Muscle layer of colon (tissue), 2 donors: ENCODE measurements around the gene C17orf100.
A peak's percentile ranks its signal among the peaks of the same experiment; 100 is the strongest.

Source experiments
- H3K27ac ChIP-seq: one replicate; pipeline ENCODE4 v1.7.0; 2013; ENCODE audit warnings: low read depth, mild to moderate bottlenecking, low read length, moderate library complexity
- H3K27me3 ChIP-seq, 2 donors: one replicate each; pipeline ENCODE4 v1.7.0; 2013; ENCODE audit warnings: low read length in 2 of 2, mild to moderate bottlenecking in 2 of 2; ENCODE audit not compliant: insufficient read depth in 2 of 2, control insufficient read depth in 1 of 2
- H3K36me3 ChIP-seq: one replicate; pipeline ENCODE4 v1.7.0; 2013; ENCODE audit warnings: mild to moderate bottlenecking, low read length; ENCODE audit not compliant: insufficient read depth
- H3K4me1 ChIP-seq: one replicate; pipeline ENCODE4 v1.7.0; 2013; ENCODE audit warnings: mild to moderate bottlenecking, low read length; ENCODE audit not compliant: insufficient read depth
- H3K4me3 ChIP-seq, 2 donors: one replicate each; pipeline ENCODE4 v1.7.0; 2013; ENCODE audit warnings: low read length in 2 of 2, low read depth in 1 of 2, mild to moderate bottlenecking in 1 of 2, moderate library complexity in 1 of 2
- H3K9ac ChIP-seq: one replicate; pipeline ENCODE4 v1.7.0; 2013; ENCODE audit warnings: low read length
- H3K9me3 ChIP-seq: one replicate; pipeline ENCODE4 v1.7.0; 2013; ENCODE audit warnings: mild to moderate bottlenecking, low read length
- donor health status: abdominal sarcoma.
- donor health status: Adenocarcinoma of cecum.

The C17orf100 gene

GRCh38 chr17:6651354-6651918, at the start of gene C17orf100, which contains the start of gene MED31:
TSS of gene C17orf100 (plus strand) at chr17:6651762. CDS start at chr17:6651914, 152 bp downstream.
TSS of gene MED31 (minus strand) at chr17:6651605. CDS start at chr17:6651528, 77 bp downstream.
- H3K9ac ChIP-seq, result peak within 1 kb of the TSS; percentile 94
- peak within 1 kb of the TSS; percentile 34 to 99 for H3K4me3 ChIP-seq
- H3K36me3 ChIP-seq, result peaks cover 24% of the 10 kb centered on the region
- peak within 1 kb of the TSS; percentile 66 for H3K27ac ChIP-seq
- H3K4me1 ChIP-seq, result peaks cover 22% of the 10 kb centered on the region
- no peaks in the 10 kb centered on the region for H3K9me3 ChIP-seq
- peaks cover 12 to 13% of the 10 kb centered on the region in 2 donors for H3K27me3 ChIP-seq

- Histone ChIP-seq H3K27ac (no peak overlapping the region), H3K36me3 (peaks cover 24% of the 10 kb centered on the region), H3K9me3 (no peaks in the 10 kb centered on the region), H3K4me1 (peaks cover 9% of the 10 kb centered on the region), H3K4me3 (no peak overlapping the region), H3K9ac (no peak overlapping the region), H3K27me3 (no peaks in the 10 kb centered on the region)
Observed at GRCh38 chr17:6602141-6602540, 49.4 kb upstream of the C17orf100 start.

GRCh38 chr17:6603744-6604325, 47.7 kb upstream of the C17orf100 start:
- Histone ChIP-seq H3K9me3 (no peaks in the 10 kb centered on the region), H3K27ac (no peak overlapping the region), H3K36me3 (peaks cover 38% of the 10 kb centered on the region), H3K27me3 (no peaks in the 10 kb centered on the region), H3K4me3 (no peak overlapping the region), H3K9ac (no peak overlapping the region), H3K4me1 (no peaks in the 10 kb centered on the region)

- Histone ChIP-seq H3K4me3 (no peak overlapping the region), H3K9me3 (no peaks in the 10 kb centered on the region), H3K27me3 (no peaks in the 10 kb centered on the region), H3K9ac (no peak overlapping the region), H3K27ac (no peak overlapping the region), H3K4me1 (no peaks in the 10 kb centered on the region), H3K36me3 (peaks cover 45% of the 10 kb centered on the region)
Observed at GRCh38 chr17:6605142-6605541, 46.4 kb upstream of the C17orf100 start.

- H3K9ac ChIP-seq, result no peak overlapping the region
- no peaks in the 10 kb centered on the region for H3K9me3 ChIP-seq
- H3K4me3 ChIP-seq, result no peak overlapping the region
- peaks cover 40% of the 10 kb centered on the region for H3K36me3 ChIP-seq
- H3K27ac ChIP-seq, result no peak overlapping the region
- H3K27me3 ChIP-seq, result no peaks in the 10 kb centered on the region
- no peaks in the 10 kb centered on the region for H3K4me1 ChIP-seq
Observed at GRCh38 chr17:6608321-6608720, 43.2 kb upstream of the C17orf100 start.

GRCh38 chr17:6610011-6610410, 41.6 kb upstream of the C17orf100 start:
- H3K27me3 ChIP-seq, result no peaks in the 10 kb centered on the region
- no peak overlapping the region for H3K27ac ChIP-seq
- H3K9me3 ChIP-seq, result no peaks in the 10 kb centered on the region
- no peak overlapping the region for H3K9ac ChIP-seq
- H3K36me3 ChIP-seq, result peaks cover 40% of the 10 kb centered on the region
- H3K4me3 ChIP-seq, result no peak overlapping the region
- H3K4me1 ChIP-seq, result no peaks in the 10 kb centered on the region

GRCh38 chr17:6611231-6611630, 40.3 kb upstream of the C17orf100 start:
- Histone ChIP-seq H3K9ac (no peak overlapping the region), H3K4me3 (no peak overlapping the region), H3K9me3 (no peaks in the 10 kb centered on the region), H3K27ac (no peak overlapping the region), H3K27me3 (no peaks in the 10 kb centered on the region), H3K4me1 (no peaks in the 10 kb centered on the region), H3K36me3 (peaks cover 42% of the 10 kb centered on the region)

GRCh38 chr17:6623941-6624340, 27.6 kb upstream of the C17orf100 start:
- Histone ChIP-seq H3K4me3 (no peak overlapping the region), H3K36me3 (peaks cover 22% of the 10 kb centered on the region), H3K9me3 (no peaks in the 10 kb centered on the region), H3K27me3 (no peaks in the 10 kb centered on the region), H3K27ac (no peak overlapping the region), H3K9ac (no peak overlapping the region), H3K4me1 (peaks cover 13% of the 10 kb centered on the region)

GRCh38 chr17:6626616-6627015, 24.9 kb upstream of the C17orf100 start:
- Histone ChIP-seq H3K27me3 (no peaks in the 10 kb centered on the region), H3K36me3 (peaks cover 33% of the 10 kb centered on the region), H3K27ac (no peak overlapping the region), H3K9ac (no peak overlapping the region), H3K4me3 (no peak overlapping the region), H3K4me1 (peaks cover 13% of the 10 kb centered on the region), H3K9me3 (no peaks in the 10 kb centered on the region)

- Histone ChIP-seq H3K4me1 (peaks cover 13% of the 10 kb centered on the region), H3K9ac (no peak overlapping the region), H3K36me3 (peaks cover 34% of the 10 kb centered on the region), H3K9me3 (no peaks in the 10 kb centered on the region), H3K27ac (no peak overlapping the region), H3K4me3 (no peak overlapping the region), H3K27me3 (no peaks in the 10 kb centered on the region)
Observed at GRCh38 chr17:6627019-6627418, 24.5 kb upstream of the C17orf100 start.

- Histone ChIP-seq H3K27me3 (no peaks in the 10 kb centered on the region), H3K4me1 (peaks cover 13% of the 10 kb centered on the region), H3K9ac (no peak overlapping the region), H3K36me3 (peaks cover 29% of the 10 kb centered on the region), H3K27ac (no peak overlapping the region), H3K4me3 (no peak overlapping the region), H3K9me3 (no peaks in the 10 kb centered on the region)
Observed at GRCh38 chr17:6630390-6630789, 21.2 kb upstream of the C17orf100 start.

GRCh38 chr17:6632530-6632929, 19.0 kb upstream of the C17orf100 start:
- peaks cover 29% of the 10 kb centered on the region for H3K36me3 ChIP-seq
- H3K9me3 ChIP-seq, result no peaks in the 10 kb centered on the region
- H3K4me1 ChIP-seq, result no peaks in the 10 kb centered on the region
- no peaks in the 10 kb centered on the region for H3K27me3 ChIP-seq
- no peak overlapping the region for H3K4me3 ChIP-seq
- H3K9ac ChIP-seq, result no peak overlapping the region
- H3K27ac ChIP-seq, result no peak overlapping the region
